ENCODE measurements around the gene DGKD. TPM values are rescaled to one million over a fixed set of nuclear protein-coding genes. Genes with fewer than 3 reads are reported as not detected.
A peak's percentile ranks its signal among the peaks of the same experiment; 100 is the strongest.

DGKD gene
- total RNA-seq, 4 donors from 2014 or later, result 7.0 to 55.4 (median 10.9) TPM

DNA sequence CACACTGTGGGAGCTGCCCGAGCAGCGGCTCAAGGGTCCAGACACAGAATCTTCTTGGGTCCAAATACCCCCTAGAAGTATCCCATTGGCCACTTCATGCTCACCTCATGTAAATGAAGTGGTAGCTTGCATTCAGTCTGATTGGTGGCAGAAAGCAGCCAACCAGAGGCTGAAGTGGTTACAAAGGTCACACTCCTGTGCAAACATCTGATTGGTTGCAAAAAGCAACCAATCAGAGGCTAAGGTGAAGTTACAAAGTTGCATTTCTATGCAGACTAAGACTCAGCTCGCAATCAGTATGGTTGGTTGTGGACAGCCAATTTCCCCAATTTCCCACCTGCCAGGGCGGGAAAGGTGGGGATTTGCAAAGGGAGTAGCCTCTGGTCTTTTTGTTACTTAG lies 94.3 kb downstream of the DGKD start:
- Histone ChIP-seq H3K4me3 (no peak overlapping the region), H3K27me3 (no peaks in the 10 kb centered on the region), H3K27ac (no peak overlapping the region), H3K4me1 (no peaks in the 10 kb centered on the region), H3K9me3 (no peaks in the 10 kb centered on the region), H3K36me3 (peaks cover 57% of the 10 kb centered on the region)
- WGBS, result 96% methylated on average over 4 of the region's 4 CpGs
- TF ChIP-seq CTCF (IDR thresholded peaks at IDR 0.05) (no peak), EP300 (IDR thresholded peaks at IDR 0.05) (no peak), POLR2A (IDR thresholded peaks at IDR 0.05) (no peak)
- peak in 1 of 2 donors; percentile 47 for DNase-seq (ENCODE audit: low spot score in 2 of 2)

GRCh38 chr2:233449081-233449901 lies 95.0 kb downstream of the DGKD start:
- Histone ChIP-seq H3K36me3 (peaks cover 62% of the 10 kb centered on the region), H3K9me3 (no peaks in the 10 kb centered on the region), H3K27ac (no peak overlapping the region), H3K4me3 (no peak overlapping the region), H3K27me3 (no peaks in the 10 kb centered on the region), H3K4me1 (no peaks in the 10 kb centered on the region)
- 81% methylated on average over 29 of the region's 31 CpGs for WGBS
- TF ChIP-seq CTCF (IDR thresholded peaks at IDR 0.05), result peak in 1 of 2 donors; percentile 58
- no peak for TF ChIP-seq EP300 (IDR thresholded peaks at IDR 0.05)
- TF ChIP-seq POLR2AphosphoS5 (IDR thresholded peaks at IDR 0.05), result no peak
- TF ChIP-seq POLR2A (IDR thresholded peaks at IDR 0.05), result no peak
- peak; percentile 55 to 77 for DNase-seq (ENCODE audit: low spot score in 2 of 2)

DNA sequence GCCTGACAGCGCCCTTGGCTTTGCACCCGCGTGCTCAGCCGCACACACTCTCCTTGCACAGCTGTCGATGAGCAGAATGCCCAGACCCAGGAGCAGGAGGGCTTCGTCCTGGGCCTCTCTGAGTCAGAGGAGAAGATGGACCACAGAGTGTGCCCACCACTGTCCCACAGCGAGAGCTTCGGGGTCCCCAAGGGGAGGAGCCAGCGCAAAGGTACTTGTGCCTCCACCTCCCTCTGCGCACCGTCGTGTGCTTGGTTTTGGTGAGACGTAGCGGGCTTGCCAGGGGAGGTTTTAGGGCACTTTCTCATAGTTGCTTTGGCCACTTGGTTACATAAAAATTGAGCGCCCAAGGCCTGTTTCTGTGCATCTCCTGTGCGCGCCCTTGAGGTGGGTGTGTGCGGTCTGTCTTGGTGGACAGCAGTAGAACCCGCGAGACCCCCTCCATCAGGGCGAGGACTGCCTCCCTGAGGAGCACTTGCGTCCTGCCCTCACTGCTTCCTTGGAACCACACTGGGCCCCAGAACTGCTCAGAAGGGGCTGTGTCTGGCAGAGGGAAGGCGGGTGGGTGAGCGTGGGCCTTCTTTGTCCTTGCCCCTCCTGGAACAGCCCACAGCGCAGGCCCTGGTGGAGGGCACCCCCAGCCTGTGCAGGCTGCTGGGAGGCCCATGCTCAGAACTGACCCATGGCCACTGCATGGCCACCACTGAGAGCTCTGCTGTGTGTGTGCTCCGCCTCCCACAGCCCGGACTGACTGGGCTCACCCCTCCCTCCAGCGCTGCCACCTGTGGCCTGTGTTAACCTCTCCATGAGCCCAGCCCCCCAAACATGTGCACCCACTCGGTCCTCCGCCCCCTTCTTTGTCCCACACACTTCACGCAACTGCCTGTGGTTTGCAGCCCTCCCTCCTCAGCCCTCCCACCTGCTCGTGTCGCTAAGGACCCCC lies 95.9 kb downstream of the DGKD start:
- no peaks in the 10 kb centered on the region for H3K9me3 ChIP-seq
- H3K4me3 ChIP-seq, result no peak overlapping the region
- no peaks in the 10 kb centered on the region for H3K4me1 ChIP-seq
- DNase-seq (ENCODE audit: low spot score in 2 of 2), result peak; percentile 44 to 67
- peaks cover 70% of the 10 kb centered on the region for H3K36me3 ChIP-seq
- H3K27ac ChIP-seq, result no peak overlapping the region
- 94% methylated on average over 23 of the region's 33 CpGs for WGBS
- no peak for TF ChIP-seq POLR2A (IDR thresholded peaks at IDR 0.05)
- no peak for TF ChIP-seq CTCF (IDR thresholded peaks at IDR 0.05)
- no peak for TF ChIP-seq EP300 (IDR thresholded peaks at IDR 0.05)
- H3K27me3 ChIP-seq, result no peaks in the 10 kb centered on the region

GRCh38 chr2:233450864-233451575 lies 96.7 kb downstream of the DGKD start:
- H3K36me3 ChIP-seq, result peaks cover 65% of the 10 kb centered on the region
- WGBS, result 92% methylated on average over 22 of the region's 22 CpGs
- DNase-seq (ENCODE audit: low spot score in 2 of 2), result peak; percentile 42 to 69

More at GRCh38 chr2:233450864-233451575, 96.7 kb downstream of the DGKD start:
- Histone ChIP-seq H3K4me3 (no peak overlapping the region), H3K4me1 (no peaks in the 10 kb centered on the region), H3K27ac (no peak overlapping the region), H3K27me3 (no peaks in the 10 kb centered on the region), H3K9me3 (no peaks in the 10 kb centered on the region)
- TF ChIP-seq POLR2AphosphoS5 (IDR thresholded peaks at IDR 0.05), result no peak
- no peak for TF ChIP-seq EP300 (IDR thresholded peaks at IDR 0.05)
- no peak for TF ChIP-seq CTCF (IDR thresholded peaks at IDR 0.05)
- no peak for TF ChIP-seq POLR2A (IDR thresholded peaks at IDR 0.05)

Data from suprapubic skin (tissue), 4 donors.